GM12874 (cell line): ENCODE measurements around the gene SLC12A9.

Source experiments
- CTCF ChIP-seq: IDR thresholded peaks from 2 replicates; pipeline ENCODE4 v1.5.1; 2011; ENCODE audit warnings: low read depth, mild to moderate bottlenecking, control low read depth, low read length, moderate library complexity; ENCODE audit not compliant: insufficient read depth

SLC12A9 gene

GRCh38 chr7:100840470-100841100 is 11.9 kb upstream of the SLC12A9 start:
- no peak for TF ChIP-seq CTCF

DNA sequence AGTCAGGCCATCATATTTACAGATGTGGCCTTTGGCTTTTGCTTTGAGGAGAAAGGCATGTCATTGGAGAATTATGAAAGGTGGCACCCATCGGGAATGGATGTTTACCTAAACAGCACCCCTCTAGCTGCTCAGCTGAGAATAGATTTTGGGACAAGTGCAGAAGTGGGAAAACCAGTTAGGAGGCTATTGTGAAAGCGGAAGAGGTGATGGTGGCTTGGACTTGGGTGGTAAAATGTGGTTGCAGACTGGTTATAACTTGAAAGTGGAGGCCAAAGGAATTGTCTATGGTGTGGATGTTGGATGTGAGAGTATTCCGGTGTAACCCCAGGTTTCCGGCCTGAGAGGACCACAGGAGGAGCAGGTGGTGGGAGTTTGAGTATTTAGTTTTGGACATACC is 5.2 kb upstream of the SLC12A9 start:
- no peak for TF ChIP-seq CTCF

DNA sequence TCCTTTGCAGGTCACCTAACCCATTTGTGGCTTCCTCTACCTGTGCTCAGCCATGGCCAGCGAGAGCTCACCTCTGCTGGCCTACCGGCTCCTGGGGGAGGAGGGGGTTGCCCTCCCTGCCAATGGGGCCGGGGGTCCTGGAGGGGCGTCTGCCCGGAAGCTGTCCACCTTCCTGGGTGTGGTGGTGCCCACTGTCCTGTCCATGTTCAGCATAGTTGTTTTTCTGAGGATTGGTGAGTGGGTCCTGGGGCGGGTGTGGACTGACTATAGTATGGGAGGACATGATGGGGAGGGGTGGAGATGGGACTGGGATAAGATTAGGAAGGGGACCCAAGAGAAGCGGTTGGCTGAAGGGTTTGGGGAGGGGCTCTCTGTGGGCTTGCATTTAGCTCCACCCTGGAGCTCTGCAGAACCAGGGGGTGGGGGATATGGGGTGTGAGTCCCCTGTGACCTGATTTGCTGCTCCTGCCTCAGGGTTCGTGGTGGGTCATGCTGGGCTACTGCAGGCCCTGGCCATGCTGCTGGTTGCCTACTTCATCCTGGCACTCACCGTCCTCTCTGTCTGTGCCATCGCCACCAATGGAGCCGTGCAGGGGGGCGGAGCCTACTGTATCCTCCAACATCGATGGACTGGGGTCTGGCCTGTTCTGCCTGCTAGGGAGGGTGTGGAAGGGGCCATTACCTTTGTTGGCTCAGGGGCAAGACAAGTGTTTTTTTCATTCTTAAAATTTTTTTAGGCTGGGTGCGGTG is 1.8 kb downstream of the SLC12A9 start:
- no peak for TF ChIP-seq CTCF

DNA sequence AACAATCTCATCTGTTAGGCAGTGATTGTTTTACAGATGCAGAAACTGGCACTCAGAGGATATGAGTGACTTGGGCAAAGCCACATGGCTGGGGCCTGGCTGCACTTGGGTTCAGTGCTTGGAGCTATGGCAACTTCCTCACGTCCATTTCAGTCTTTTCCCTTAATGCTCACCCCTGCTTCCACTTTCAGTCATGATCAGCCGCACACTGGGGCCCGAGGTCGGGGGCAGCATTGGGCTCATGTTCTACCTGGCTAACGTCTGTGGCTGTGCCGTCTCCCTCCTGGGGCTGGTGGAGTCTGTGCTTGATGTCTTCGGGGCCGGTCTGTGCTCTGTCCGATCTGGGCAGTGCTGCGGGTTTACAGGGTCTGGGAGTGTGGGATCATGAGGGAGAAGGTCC is 3.0 kb downstream of the SLC12A9 start:
- no peak for TF ChIP-seq CTCF

GRCh38 chr7:100856871-100857282 is 4.4 kb downstream of the SLC12A9 start:
- no peak for TF ChIP-seq CTCF

GRCh38 chr7:100859856-100860255 is 7.3 kb downstream of the SLC12A9 start:
- TF ChIP-seq CTCF, result no peak

DNA sequence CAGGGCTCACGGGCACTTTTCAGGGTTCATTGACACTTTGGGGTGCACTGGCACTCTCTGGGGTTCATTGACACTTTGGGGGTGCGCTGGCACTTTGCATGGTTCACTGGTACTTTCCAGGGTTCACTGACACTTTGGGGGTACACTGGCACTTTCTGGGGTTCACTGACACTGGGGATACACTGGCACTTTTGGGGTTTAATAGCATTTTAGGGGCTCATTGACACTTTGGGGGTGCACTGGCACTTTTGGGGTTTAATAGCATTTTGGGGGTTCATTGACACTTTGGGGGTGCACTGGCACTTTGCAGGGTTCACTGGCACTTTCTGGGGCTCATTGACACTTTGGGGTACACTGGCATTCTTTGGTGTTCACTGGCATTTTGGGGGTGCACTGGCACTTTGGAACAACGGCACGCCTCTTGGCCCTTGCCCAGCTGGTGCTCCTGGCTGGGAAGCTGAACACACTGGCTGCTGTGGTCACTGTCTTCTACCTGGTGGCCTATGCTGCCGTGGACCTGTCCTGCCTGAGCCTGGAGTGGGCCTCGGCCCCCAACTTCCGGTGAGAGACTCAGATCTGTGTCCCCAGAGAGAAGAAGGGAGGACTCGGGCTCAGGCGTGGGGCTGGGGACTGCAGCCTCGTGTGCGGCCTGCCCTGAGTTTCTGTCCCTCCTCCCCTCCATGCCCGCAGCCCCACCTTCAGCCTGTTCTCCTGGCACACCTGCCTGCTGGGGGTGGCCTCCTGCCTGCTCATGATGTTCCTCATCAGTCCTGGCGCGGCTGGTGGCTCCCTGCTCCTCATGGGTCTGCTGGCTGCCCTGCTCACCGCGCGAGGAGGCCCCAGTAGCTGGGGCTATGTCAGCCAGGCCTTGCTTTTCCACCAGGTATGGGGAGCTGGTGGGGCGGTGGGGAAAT is 8.4 kb downstream of the SLC12A9 start:
- no peak for TF ChIP-seq CTCF
